ENCODE data around the gene PPP5C.

PPP5C gene

GRCh38 chr19:46339446-46339845, 7.4 kb upstream of the PPP5C start:
- no peak for DNase-seq

GRCh38 chr19:46340051-46340659, 6.7 kb upstream of the PPP5C start:
- no peak for DNase-seq

- DNase-seq = no peak
Observed at GRCh38 chr19:46341937-46342336, 5.0 kb upstream of the PPP5C start.

GRCh38 chr19:46344363-46344762, 2.5 kb upstream of the PPP5C start:
- DNase-seq = no peak

- DNase-seq = no peak
Observed at GRCh38 chr19:46345157-46345556, 1.7 kb upstream of the PPP5C start.

- no peak for DNase-seq
Observed at GRCh38 chr19:46347572-46347883, 641 bp downstream of the PPP5C start.

GRCh38 chr19:46347985-46348384, 1.1 kb downstream of the PPP5C start:
- DNase-seq = no peak

- no peak for DNase-seq
Observed at GRCh38 chr19:46349311-46349993, 2.6 kb downstream of the PPP5C start.

GRCh38 chr19:46350029-46350757, 3.3 kb downstream of the PPP5C start:
- peak; percentile 40 for DNase-seq

- DNase-seq = peak; percentile 55
Observed at GRCh38 chr19:46350758-46351159, 3.9 kb downstream of the PPP5C start.

- peak; percentile 45 for DNase-seq
Observed at GRCh38 chr19:46351241-46352041, 4.6 kb downstream of the PPP5C start.

GRCh38 chr19:46353730-46354528, 7.0 kb downstream of the PPP5C start:
- no peak for DNase-seq

- DNase-seq = peak; percentile 47
Observed at GRCh38 chr19:46355234-46356148, 8.6 kb downstream of the PPP5C start.

GRCh38 chr19:46356149-46357055, 9.5 kb downstream of the PPP5C start:
- no peak for DNase-seq

GRCh38 chr19:46357846-46358583, 11.1 kb downstream of the PPP5C start:
- no peak for DNase-seq

- DNase-seq = no peak
Observed at GRCh38 chr19:46361915-46362314, 15.0 kb downstream of the PPP5C start.

GRCh38 chr19:46364359-46364758, 17.5 kb downstream of the PPP5C start:
- DNase-seq = no peak

- no peak for DNase-seq
Observed at GRCh38 chr19:46365561-46365960, 18.7 kb downstream of the PPP5C start.

GRCh38 chr19:46366620-46367292, 19.9 kb downstream of the PPP5C start:
- DNase-seq = no peak

Measured in stimulated activated CD4-positive, alpha-beta T cell treated with anti-CD3 and anti-CD28 coated beads, Interleukin-15, amount 100 ng/mL, for 24 hours (primary cell).